IPS DF 4.7 (cell line): Measurements from ENCODE around the gene PAPPA.

Source experiments
- DNase-seq: peaks from one replicate; pipeline ENCODE4 v3.0.0-alpha.2; 2013; ENCODE audit warnings: low spot score; ENCODE audit errors: extremely low read depth

Gene PAPPA

DNA sequence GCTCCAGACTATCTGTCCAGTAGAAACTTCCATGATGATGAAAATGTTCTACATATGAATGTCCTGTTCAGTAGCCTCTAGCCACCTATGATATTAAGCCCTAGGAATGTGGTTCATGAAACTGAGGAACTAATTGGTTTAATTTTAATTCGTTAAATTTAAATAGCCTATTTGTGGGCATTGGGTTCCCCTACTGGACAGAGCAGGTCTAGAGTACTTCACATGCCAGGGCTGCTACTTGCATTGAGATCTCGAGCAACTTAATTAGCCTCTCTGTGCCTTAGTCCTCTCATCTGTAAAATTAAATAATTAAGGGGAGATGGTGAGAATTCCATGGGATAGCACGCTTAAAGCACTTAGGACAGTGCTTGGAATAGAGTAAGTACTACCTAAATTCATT, 160.0 kb downstream of the PAPPA start:
- DNase-seq = no peak

GRCh38 chr9:116316246-116316645, 162.7 kb downstream of the PAPPA start:
- DNase-seq = no peak

DNA sequence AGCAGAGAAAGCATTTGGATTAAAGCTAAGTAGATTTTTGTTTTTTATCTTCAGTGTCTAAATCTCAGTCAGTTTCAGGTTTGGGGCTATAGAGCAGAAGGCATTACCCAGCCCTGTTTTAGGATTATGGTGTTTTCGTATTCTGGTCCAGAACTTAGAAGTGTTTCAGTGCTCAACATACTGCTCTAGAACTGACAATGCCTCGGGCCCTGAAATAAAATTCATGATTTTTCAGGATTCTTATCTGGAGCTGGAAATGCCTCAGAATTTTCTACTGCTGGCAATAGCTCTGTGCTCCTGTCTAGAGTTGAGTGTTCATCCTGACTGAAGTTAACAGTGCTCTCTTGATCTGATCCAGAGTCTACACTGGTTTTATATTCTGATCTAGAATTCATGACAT, 163.9 kb downstream of the PAPPA start:
- DNase-seq = no peak

GRCh38 chr9:116318468-116319374, 165.1 kb downstream of the PAPPA start:
- DNase-seq = no peak

DNA sequence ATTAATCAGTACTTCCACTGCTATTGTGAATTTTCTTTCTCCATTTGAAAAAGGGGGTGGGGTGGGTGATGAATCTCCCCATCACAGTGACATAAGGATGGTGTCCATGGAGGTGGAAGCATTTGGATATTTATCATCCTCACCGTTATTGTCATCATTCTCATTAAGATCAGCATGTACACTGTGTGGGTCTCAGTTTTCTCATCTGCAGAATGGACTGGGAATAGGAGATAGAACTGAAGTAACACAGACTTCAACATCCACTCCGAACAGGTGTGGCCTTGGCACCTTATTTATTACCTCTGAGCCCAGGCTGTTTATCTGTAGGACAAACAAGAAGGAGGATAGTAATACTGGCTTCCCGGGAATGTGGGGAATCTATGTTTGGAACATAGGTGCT, 165.9 kb downstream of the PAPPA start:
- no peak for DNase-seq

GRCh38 chr9:116320290-116320689, 166.7 kb downstream of the PAPPA start:
- DNase-seq = no peak

DNA sequence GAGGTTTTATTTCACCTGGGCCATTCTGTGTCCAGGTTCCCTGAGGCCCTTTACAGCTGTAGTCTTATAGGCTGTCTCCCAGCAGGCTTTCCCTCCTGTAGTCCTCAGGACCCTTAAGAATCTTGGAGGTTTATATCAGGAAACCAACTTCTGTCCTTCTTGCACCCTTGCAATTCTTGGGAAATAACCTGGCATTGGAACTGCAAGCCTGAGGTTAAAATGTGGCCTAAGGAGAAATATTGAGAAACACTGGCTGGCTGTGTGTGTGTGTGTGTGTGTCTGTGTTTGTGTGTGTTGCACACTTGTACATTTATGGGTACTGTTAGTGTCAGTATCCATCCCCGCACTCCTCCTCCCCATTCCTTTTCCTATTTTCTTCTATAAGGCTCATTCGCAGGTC, 168.9 kb downstream of the PAPPA start:
- no peak for DNase-seq

GRCh38 chr9:116323012-116323411, 169.4 kb downstream of the PAPPA start:
- DNase-seq = no peak

DNA sequence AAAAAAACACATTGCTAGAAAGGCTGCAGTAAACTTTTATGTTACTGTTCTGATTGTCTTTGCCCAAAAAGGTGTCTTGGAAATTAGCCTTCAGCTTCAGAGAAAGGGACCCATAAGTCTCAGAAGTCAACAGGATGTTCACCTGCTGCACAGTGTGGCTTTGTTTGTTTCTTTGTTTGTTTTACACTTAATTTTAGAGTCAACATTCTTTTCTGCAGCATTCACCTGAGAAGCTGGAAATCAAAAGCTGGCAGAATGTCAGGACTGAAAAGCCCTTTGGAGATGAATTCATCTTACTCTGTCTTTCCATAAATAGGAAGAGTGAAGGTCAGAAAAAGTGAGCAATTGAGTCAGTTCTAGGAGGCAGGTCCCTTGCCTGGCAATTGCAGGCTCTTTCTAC, 170.0 kb downstream of the PAPPA start:
- no peak for DNase-seq

DNA sequence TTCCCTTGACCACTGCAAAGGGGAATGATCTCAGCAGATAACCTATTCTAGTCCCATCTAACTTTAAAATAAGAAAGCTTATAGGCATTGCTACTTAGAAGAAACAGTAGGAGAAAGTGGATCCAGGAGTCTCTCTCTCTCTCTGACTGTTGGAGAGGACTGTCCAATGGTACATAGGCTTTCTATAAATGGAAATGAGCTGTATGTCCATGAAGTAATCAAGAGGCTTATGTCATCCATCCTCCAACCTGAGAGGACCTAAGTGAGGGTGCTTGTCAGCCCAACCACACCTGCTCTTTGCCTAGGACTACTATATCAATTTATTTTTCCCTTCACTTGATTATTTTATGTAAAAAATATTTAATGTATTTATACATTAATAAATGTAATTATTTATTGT, 172.3 kb downstream of the PAPPA start:
- no peak for DNase-seq

- no peak for DNase-seq
Measured at GRCh38 chr9:116327701-116328405, 174.3 kb downstream of the PAPPA start.

DNA sequence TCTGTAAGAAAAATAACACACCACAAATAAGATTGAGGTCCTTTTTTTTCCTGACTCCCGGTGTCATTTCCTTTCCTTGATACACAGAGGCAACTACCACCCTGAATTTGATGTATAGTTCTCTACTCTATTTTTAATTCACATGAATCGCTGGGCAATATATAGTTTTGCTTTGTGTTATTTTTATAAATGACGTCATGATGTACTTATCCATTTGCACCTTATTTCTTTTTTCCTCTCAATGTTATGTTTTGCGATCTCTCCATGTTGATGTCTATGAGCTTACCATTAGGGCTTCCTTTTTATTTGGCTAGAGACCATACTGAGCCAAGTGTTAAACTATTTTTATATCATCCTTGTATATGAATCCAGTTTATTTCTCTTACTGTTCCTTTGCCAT, 175.9 kb downstream of the PAPPA start:
- no peak for DNase-seq

DNA sequence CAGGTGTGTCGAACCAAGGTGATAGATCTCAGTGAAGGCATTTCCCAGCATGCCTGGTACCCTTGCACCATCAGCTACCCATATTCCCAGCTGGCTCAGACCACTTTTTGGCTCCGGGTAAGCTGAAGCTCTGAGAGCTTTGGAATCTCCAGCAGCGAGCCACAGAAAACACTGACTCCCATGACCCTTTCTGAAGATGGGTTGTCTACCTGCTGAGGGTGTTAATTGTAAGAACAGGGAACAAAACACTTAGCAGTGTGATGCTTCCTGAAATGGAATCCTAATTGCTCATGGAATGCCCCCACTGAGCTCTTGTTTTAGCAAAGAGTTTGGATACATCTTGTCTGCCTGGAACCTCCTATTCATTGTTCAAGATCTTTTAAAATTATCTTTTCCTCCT, 177.7 kb downstream of the PAPPA start:
- DNase-seq = no peak

GRCh38 chr9:116332090-116332489, 178.5 kb downstream of the PAPPA start:
- DNase-seq = no peak

DNA sequence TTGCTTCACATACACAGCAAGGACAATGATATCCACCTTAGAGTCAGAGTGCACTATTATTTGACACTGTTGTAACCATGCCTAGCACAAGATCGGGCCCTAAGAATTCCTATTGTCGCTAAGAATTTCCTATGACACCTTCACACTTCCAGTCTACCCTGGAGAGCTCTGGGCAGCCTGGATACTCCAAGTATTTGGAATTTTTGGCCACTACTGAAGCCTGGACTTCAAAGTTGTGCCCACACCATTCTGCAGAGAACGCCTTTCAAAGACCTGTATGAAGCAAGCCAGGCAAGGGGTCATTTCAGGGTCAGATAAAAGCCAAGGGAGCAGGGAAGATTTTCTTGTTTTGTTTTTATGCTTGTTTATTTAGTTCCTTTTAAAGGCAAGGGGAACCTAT, 179.7 kb downstream of the PAPPA start:
- no peak for DNase-seq

DNA sequence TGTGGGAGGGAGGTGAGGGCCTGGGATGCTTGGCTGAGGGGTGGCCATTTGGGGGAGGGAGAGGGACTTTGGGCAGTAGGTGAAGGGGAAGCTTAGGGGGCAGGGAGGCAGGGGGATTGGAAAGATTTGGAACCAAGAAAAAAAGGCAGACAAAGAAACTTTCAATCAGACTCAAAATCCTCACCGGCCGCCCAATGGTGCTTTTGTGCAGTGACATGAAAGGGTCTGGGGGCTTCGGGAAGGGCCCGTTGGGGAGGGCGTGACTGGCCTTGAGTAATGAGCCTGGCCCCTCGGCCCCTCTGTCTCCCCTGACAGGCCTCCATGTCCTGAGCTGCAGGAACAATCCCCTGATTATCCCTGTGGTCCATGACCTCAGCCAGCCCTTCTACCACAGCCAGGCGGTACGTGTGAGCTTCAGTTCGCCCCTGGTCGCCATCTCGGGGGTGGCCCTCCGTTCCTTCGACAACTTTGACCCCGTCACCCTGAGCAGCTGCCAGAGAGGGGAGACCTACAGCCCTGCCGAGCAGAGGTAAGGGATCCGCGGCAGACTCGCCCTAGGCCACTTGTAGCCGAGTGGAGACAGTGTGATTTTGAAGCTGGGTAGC, 181.1 kb downstream of the PAPPA start:
- DNase-seq = no peak

- DNase-seq = no peak
Measured at GRCh38 chr9:116335392-116335791, 181.8 kb downstream of the PAPPA start.

DNA sequence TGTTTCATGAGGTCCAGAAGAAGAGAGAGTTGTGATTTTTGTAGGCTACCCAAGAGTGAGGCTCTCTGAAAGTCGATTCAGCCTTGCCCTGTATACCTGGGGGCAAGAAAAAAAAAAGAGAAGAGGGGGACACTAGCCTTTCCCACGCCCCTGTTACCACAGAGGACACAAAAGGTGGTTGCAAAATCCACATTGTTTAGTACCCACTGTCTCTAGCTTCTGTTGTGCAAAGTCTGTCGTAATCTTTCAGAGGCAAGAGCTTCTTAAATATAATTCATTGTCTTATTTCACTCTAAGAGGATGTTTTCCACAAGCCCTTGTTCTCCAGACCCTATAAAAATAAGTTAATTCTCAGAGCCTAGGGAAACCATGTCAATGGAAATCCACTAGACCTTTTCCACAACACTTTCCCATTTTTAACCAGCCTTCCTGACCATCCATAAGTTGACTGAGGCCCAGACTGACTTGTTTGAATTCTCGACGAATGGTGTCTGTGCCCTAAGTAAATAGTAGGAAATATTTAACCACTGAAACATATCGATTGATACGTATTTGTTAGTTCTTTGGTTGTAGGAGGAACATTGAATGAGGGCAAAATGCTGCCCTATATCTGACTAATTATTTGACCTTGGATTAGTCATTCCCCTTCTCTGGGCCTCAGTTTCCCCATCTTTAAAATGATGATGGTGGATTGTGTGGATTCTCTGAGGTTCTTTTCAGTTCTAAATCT, 182.7 kb downstream of the PAPPA start:
- DNase-seq = no peak

- DNase-seq = no peak
Measured at GRCh38 chr9:116337015-116337414, 183.4 kb downstream of the PAPPA start.

DNA sequence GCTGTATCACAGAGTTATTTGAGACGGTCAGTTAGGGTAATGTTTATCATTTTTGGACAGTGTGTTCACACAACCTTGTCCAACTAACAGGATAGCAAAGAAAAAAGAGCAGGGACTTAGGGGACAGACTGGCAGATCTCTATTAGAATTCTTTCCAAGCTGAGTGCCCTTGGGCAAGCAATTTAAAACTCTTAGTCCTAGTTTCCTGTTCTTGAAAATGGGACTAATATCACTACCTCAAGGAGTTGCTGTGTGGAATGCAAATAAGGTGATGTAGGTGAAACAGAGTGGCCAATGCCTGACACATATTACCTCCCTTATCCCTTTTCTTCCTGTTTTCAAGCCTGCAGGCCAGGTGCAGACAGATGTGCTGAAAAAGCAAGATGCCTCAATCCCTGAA, 186.7 kb downstream of the PAPPA start:
- DNase-seq = no peak

DNA sequence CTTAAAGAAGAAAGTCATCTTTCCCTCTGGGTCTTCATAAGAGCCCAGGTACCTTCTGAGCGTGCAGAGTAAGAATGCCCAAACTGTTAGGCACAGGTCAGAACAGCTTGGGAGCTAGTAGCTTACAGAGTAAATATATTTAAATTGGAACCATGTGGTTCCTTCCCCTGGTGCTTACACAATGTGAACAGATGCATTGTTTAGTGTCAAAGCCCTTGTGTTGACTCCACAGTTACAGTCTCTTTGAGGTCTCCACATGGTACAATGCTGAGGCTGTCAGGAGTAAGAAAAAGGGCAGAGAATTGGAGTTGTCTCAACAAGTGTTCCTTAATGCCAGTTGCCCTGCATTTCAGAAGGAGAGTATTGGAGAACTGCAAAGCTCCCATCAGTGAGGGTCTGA, 188.5 kb downstream of the PAPPA start:
- DNase-seq = no peak

DNA sequence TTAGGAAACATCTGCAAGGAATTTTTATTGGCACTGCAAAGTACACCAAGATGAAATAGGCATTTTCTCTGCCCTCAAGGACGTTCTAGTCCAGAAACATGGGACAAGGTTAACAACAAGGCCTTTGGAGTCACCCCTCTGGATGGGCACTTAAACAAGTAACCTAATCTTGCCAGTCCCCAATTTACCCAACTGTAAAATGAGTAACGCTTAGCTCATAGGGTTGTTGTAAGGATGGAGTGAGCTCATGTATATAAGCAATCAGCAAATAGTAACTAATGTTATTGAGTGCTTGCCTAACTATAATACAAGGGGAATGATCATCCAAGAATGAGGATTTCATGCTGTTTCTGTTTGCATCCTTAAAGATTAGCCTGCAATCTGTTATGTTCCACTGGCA, 189.3 kb downstream of the PAPPA start:
- no peak for DNase-seq
